ENCODE measurements around the gene NRXN3.

DNA sequence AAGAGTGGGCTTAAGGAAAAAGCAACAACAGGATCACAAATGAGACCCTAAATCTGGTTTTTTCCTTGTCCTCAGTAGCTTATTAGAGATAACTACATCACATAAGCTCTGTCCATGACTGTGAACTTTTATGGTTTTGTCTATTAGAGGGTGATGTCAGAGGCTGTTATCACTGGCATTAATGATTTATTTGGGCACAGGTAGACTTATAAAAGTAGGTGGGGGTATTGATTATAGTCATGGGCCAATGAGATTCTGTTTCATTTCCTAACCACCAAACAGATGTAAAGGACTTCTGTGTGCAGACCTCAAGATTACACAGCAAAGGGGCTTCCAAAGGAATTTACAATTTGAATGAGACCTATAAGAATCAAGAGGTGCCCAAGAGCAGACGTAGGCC, 316.4 kb downstream of the NRXN3 start:
- TF ChIP-seq, protein P1, sequence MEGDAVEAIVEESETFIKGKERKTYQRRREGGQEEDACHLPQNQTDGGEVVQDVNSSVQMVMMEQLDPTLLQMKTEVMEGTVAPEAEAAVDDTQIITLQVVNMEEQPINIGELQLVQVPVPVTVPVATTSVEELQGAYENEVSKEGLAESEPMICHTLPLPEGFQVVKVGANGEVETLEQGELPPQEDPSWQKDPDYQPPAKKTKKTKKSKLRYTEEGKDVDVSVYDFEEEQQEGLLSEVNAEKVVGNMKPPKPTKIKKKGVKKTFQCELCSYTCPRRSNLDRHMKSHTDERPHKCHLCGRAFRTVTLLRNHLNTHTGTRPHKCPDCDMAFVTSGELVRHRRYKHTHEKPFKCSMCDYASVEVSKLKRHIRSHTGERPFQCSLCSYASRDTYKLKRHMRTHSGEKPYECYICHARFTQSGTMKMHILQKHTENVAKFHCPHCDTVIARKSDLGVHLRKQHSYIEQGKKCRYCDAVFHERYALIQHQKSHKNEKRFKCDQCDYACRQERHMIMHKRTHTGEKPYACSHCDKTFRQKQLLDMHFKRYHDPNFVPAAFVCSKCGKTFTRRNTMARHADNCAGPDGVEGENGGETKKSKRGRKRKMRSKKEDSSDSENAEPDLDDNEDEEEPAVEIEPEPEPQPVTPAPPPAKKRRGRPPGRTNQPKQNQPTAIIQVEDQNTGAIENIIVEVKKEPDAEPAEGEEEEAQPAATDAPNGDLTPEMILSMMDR (IDR thresholded peaks at IDR 0.05; ENCODE audit: low read length) = no peak
- no peak for TF ChIP-seq EZH2 (IDR thresholded peaks at IDR 0.05; ENCODE audit: borderline replicate concordance, low read length)

Data from OCI-LY1 (cell line).